ENCODE data around the gene CSRNP3. TPM values are rescaled to one million over a fixed set of nuclear protein-coding genes. Genes with fewer than 3 reads are reported as not detected.

The CSRNP3 gene
- total and polyA plus RNA-seq, 10 of the 15 experiments (the other 5 are each of a cell fraction or from before 2014, with no cell fraction given): 0.03 to 5.2 (median 0.11) TPM; not detected in 1

DNA sequence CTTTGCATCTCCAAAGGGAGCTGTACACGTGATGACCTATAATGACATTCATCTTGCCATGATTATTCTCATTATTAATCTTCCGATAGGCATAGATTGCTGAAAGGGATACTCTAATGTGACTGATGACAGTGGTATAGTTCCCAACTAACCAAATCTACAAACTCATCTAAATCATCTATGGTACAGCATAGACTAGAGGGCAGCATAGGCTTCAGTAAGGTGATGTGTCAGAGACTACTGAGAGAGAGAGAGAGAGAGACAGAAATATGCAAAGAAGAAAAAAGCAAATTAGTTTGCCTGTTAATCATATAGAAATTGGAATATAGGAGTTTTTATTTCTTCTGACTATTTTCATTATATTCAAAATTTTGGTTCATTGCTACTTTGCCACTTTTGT is 89.3 kb downstream of the CSRNP3 start (continued):
- TF ChIP-seq NFIC (IDR thresholded peaks at IDR 0.05; ENCODE audit: low read depth, low read length): no peak
- TF ChIP-seq, protein P1, sequence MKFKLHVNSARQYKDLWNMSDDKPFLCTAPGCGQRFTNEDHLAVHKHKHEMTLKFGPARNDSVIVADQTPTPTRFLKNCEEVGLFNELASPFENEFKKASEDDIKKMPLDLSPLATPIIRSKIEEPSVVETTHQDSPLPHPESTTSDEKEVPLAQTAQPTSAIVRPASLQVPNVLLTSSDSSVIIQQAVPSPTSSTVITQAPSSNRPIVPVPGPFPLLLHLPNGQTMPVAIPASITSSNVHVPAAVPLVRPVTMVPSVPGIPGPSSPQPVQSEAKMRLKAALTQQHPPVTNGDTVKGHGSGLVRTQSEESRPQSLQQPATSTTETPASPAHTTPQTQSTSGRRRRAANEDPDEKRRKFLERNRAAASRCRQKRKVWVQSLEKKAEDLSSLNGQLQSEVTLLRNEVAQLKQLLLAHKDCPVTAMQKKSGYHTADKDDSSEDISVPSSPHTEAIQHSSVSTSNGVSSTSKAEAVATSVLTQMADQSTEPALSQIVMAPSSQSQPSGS (IDR thresholded peaks at IDR 0.05; ENCODE audit: low read length): no peak

DNA sequence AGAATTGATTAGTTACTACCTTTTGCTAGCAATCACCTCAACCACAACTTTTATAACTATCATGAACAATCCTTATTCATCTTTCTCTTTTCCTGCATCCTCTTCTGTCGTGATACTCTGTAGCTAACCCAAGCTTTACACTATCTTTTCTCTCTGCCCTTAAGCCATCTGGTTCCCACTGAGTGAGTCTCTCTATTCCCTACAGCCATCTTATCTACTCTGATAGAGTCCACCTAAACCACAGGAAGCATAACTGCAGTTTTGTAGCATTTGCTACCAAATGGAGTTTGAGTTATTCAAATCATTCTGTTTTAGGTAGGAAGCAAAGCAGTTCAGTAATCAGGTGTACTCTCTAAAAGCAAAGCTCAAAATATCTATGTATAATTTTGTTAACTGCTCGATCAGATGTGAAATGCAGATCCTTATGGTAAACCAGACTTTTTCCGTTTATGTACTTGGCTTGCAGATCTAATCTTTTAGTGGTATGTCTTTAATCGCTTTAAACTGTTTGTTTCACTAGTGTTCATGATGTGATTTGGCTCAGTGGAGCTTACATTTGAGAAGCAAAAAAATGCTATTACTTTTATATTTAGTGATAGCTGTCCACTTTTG is 91.0 kb downstream of the CSRNP3 start:
- no peaks in the 10 kb centered on the region for H4K20me1 ChIP-seq (ENCODE audit: control insufficient read depth, insufficient read depth)
- H3K79me2 ChIP-seq (ENCODE audit: control insufficient read depth, insufficient read depth, low read length): no peaks in the 10 kb centered on the region
- no peak for DNase-seq (ENCODE audit: low read depth, low spot score)
- H3K27ac ChIP-seq (ENCODE audit: control insufficient read depth, insufficient read depth): no peak overlapping the region
- POLR2A ChIA-PET: interaction anchor here (0.6 to 1.6 kb wide), 4 partner anchors 8 to 150 kb away, joined by 3 to 6 read pairs (median 4); no protein-coding TSS in a partner anchor
- no peaks in the 10 kb centered on the region for H3K9me3 ChIP-seq (replicated peaks; ENCODE audit: control insufficient read depth, insufficient read depth, low read length)
- no TSS peak for BruUV-seq (replicated peaks)
- no peak overlapping the region for H2AFZ ChIP-seq (ENCODE audit: control insufficient read depth, low read depth, low read length)
- CTCF ChIA-PET: interaction anchor here (0.8 to 9.2 kb wide), 23 partner anchors 9 to 393 kb away, joined by 3 to 105 read pairs (median 4); partner anchors contain the start of genes CSRNP3 and TTC21B
- no peaks in the 10 kb centered on the region for H3K4me1 ChIP-seq (ENCODE audit: control insufficient read depth, insufficient read depth, low read length)
- H3K4me3 ChIP-seq: no peak overlapping the region
- intact Hi-C loops (cut with micrococcal nuclease; ENCODE audit: unreplicated experiment) (loop anchor here (5.0 to 10.0 kb wide), 2 partner anchors 212 to 314 kb away; no protein-coding TSS in a partner anchor), in situ Hi-C loops (cut with MboI) (no loop called here)
- no peak overlapping the region for H3K4me2 ChIP-seq (ENCODE audit: control insufficient read depth, insufficient read depth)
- SMC1A ChIA-PET (ENCODE audit: uncharacterized antibody, unreplicated experiment): interaction anchor here (0.8 to 12.4 kb wide), 30 partner anchors 9 to 314 kb away, joined by 3 to 100 read pairs (median 6); no protein-coding TSS in a partner anchor
- no peaks in the 10 kb centered on the region for H3K36me3 ChIP-seq (ENCODE audit: control insufficient read depth in 2 of 2, insufficient read depth in 2 of 2, low read length in 1 of 2)
- no peaks in the 10 kb centered on the region for H3K27me3 ChIP-seq (replicated peaks in 1 of 2; ENCODE audit: control insufficient read depth in 2 of 2, insufficient read depth in 2 of 2, low read length in 1 of 2)
- RAD21 ChIA-PET (ENCODE audit: unreplicated experiment): interaction anchor here (0.8 to 4.1 kb wide), 22 partner anchors 10 to 314 kb away, joined by 3 to 28 read pairs (median 5); no protein-coding TSS in a partner anchor
- WGBS (ENCODE audit: insufficient coverage, insufficient replicate concordance, low lambda C conversion rate, missing lambda C conversion rate): 14% methylated on average over 4 of the region's 4 CpGs
- TF ChIP-seq CBX3 (IDR thresholded peaks at IDR 0.05; ENCODE audit: borderline replicate concordance, low read depth) (no peak), SP1 (IDR thresholded peaks at IDR 0.05; ENCODE audit: low read depth, low read length) (no peak), STAT1 (conservative IDR thresholded peaks at IDR 0.05) (no peak), BACH1 (IDR thresholded peaks at IDR 0.05; ENCODE audit: borderline replicate concordance) (no peak), TBL1XR1 (IDR thresholded peaks at IDR 0.05; ENCODE audit: low read depth, low read length) (no peak), RUNX3 (IDR thresholded peaks at IDR 0.05; ENCODE audit: low read length) (no peak), RCOR1 (conservative IDR thresholded peaks at IDR 0.05; ENCODE audit: low read depth, low read length) (no peak)
- TF ChIP-seq, protein P2, sequence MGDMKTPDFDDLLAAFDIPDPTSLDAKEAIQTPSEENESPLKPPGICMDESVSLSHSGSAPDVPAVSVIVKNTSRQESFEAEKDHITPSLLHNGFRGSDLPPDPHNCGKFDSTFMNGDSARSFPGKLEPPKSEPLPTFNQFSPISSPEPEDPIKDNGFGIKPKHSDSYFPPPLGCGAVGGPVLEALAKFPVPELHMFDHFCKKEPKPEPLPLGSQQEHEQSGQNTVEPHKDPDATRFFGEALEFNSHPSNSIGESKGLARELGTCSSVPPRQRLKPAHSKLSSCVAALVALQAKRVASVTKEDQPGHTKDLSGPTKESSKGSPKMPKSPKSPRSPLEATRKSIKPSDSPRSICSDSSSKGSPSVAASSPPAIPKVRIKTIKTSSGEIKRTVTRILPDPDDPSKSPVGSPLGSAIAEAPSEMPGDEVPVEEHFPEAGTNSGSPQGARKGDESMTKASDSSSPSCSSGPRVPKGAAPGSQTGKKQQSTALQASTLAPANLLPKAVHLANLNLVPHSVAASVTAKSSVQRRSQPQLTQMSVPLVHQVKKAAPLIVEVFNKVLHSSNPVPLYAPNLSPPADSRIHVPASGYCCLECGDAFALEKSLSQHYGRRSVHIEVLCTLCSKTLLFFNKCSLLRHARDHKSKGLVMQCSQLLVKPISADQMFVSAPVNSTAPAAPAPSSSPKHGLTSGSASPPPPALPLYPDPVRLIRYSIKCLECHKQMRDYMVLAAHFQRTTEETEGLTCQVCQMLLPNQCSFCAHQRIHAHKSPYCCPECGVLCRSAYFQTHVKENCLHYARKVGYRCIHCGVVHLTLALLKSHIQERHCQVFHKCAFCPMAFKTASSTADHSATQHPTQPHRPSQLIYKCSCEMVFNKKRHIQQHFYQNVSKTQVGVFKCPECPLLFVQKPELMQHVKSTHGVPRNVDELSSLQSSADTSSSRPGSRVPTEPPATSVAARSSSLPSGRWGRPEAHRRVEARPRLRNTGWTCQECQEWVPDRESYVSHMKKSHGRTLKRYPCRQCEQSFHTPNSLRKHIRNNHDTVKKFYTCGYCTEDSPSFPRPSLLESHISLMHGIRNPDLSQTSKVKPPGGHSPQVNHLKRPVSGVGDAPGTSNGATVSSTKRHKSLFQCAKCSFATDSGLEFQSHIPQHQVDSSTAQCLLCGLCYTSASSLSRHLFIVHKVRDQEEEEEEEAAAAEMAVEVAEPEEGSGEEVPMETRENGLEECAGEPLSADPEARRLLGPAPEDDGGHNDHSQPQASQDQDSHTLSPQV (IDR thresholded peaks at IDR 0.05): no peak
- TF ChIP-seq, protein P3, sequence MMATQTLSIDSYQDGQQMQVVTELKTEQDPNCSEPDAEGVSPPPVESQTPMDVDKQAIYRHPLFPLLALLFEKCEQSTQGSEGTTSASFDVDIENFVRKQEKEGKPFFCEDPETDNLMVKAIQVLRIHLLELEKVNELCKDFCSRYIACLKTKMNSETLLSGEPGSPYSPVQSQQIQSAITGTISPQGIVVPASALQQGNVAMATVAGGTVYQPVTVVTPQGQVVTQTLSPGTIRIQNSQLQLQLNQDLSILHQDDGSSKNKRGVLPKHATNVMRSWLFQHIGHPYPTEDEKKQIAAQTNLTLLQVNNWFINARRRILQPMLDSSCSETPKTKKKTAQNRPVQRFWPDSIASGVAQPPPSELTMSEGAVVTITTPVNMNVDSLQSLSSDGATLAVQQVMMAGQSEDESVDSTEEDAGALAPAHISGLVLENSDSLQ (IDR thresholded peaks at IDR 0.05): no peak
- no peak for FAIRE-seq
- no peak overlapping the region for H3K9ac ChIP-seq (ENCODE audit: control insufficient read depth, insufficient read depth, low read length)
- ATAC-seq: peak; percentile 34; the same call in 2 of the 3 replicates

All from GM12878 (cell line).